Small intestine (tissue), 7 donors: ENCODE results near the gene ZNF197. TPM values are rescaled to one million over a fixed set of nuclear protein-coding genes. Genes with fewer than 3 reads are reported as not detected.

Experiments
- DNase-seq, 2 donors: peaks; one replicate each; pipeline versions ENCODE4 v3.0.0 to v3.0.0-alpha.2; 2013
- FAIRE-seq: peaks from 2 replicates; lab custom pipeline; 2012; peaks lifted over from hg19 to GRCh38; lab: Jason Lieb, UNC
- H3K27ac ChIP-seq, 3 donors: one replicate each; pipeline ENCODE4 v1.5.1; 2013; ENCODE audit warnings: low read length in 2 of 3, mild to moderate bottlenecking in 2 of 3, control low read depth in 1 of 3, inconsistent platforms in 1 of 3, low read depth in 1 of 3, moderate library complexity in 1 of 3
- H3K27me3 ChIP-seq, 3 donors: one replicate each; pipeline ENCODE4 v1.6.1; 2013; ENCODE audit warnings: low read length in 3 of 3, inconsistent platforms in 1 of 3; ENCODE audit not compliant: control insufficient read depth in 3 of 3, insufficient read depth in 3 of 3
- H3K36me3 ChIP-seq, 3 donors: one replicate each; pipeline ENCODE4 v1.6.1; 2013; ENCODE audit warnings: low read length in 3 of 3, inconsistent platforms in 1 of 3, low read depth in 1 of 3, mild to moderate bottlenecking in 1 of 3, moderate library complexity in 1 of 3; ENCODE audit not compliant: control insufficient read depth in 3 of 3, insufficient read depth in 2 of 3
- H3K4me1 ChIP-seq, 3 donors: one replicate each; pipeline ENCODE4 v1.6.1; 2013; ENCODE audit warnings: low read length in 2 of 3, inconsistent platforms in 1 of 3, low read depth in 1 of 3, mild to moderate bottlenecking in 1 of 3, moderate library complexity in 1 of 3; ENCODE audit not compliant: control insufficient read depth in 3 of 3, insufficient read depth in 2 of 3
- H3K4me3 ChIP-seq, 3 donors: one replicate each; pipeline ENCODE4 v1.5.1; 2013; ENCODE audit warnings: low read length in 3 of 3, control low read depth in 1 of 3, inconsistent platforms in 1 of 3, low read depth in 1 of 3, mild to moderate bottlenecking in 1 of 3, moderate library complexity in 1 of 3
- H3K9me3 ChIP-seq, 2 donors: one replicate each; pipeline ENCODE4 v1.6.1; 2013; ENCODE audit warnings: low read depth in 1 of 2, low read length in 1 of 2; ENCODE audit not compliant: control insufficient read depth in 2 of 2, insufficient read depth in 1 of 2
- WGBS, 3 donors: extraction: QIAGEN DNeasy Blood & Tissue Kit; methylation state at CpG; one replicate each; pipeline ENCODE4 v1.1.7; 2013; 5-methylcytosine and 5-hydroxymethylcytosine counted together
- polyA plus RNA-seq, 4 donors: library from polyadenylated mRNA; stranded (reverse) in 3 of 4; unstranded in 1 of 4; fragments of 200-250 nt in 3 of 4; fragments of 120-200 nt in 1 of 4; gene quantifications; one replicate each; pipeline versions ENCODE4 v1.2.1 to v1.2.3, GENCODE V29; 2013
- donor health status: healthy with polysubstance abuse.
- donor health status: control.
- donor health status: control.
- donor health status: Bipolar disorder and iron deficiency.
- donor health status: healthy.

ZNF197 gene
- polyA plus RNA-seq, 4 donors, result 5.7 to 23.0 (median 7.6) TPM

- 12 to 46% (median 21%) methylated on average over 1 of the region's 1 CpG for WGBS, 3 donors
- peaks cover 0 to 20% of the 10 kb centered on the region in 2 donors for H3K9me3 ChIP-seq
- FAIRE-seq, result no peak
- no peak overlapping the region for H3K27ac ChIP-seq
- H3K4me1 ChIP-seq, result no peaks in the 10 kb centered on the region
- no peaks in the 10 kb centered on the region for H3K36me3 ChIP-seq
- DNase-seq, result no peak
- no peak overlapping the region for H3K4me3 ChIP-seq
- H3K27me3 ChIP-seq, result peaks cover 0 to 6% (median 0%) of the 10 kb centered on the region in 3 donors
Observed at GRCh38 chr3:44687898-44688297, 63.1 kb downstream of the ZNF197 start.

Other genes starting within 250 kb of the ZNF197 start
- 10 to 100 TPM in 1 of 4 donors, 1 to 10 TPM in 2, under 1 TPM in 1; 0.89 to 15.3 (median 2.7) TPM for gene ZNF445, start 147.4 kb upstream of the ZNF197 start, polyA plus RNA-seq
- 1 to 10 TPM in 2 of 4 donors, under 1 TPM in 2; 0.22 to 8.1 (median 1.1) TPM for gene ZKSCAN7, start 69.8 kb upstream of the ZNF197 start, polyA plus RNA-seq
- gene ZNF660, start 40.1 kb upstream of the ZNF197 start, polyA plus RNA-seq, result 1 to 10 TPM in 1 of 4 donors, under 1 TPM in 2, not detected in 1; 0.27 to 4.9 (median 0.51) TPM
- gene ZNF35, start 23.7 kb downstream of the ZNF197 start, polyA plus RNA-seq, result 1 to 10 TPM; 3.1 to 7.8 (median 5.0) TPM
- 10 to 100 TPM in 1 of 4 donors, 1 to 10 TPM in 3; 1.3 to 10.7 (median 1.8) TPM for gene ZNF502, start 87.6 kb downstream of the ZNF197 start, polyA plus RNA-seq
- 1 to 10 TPM in 3 of 4 donors, under 1 TPM in 1; 0.89 to 5.0 (median 1.5) TPM for gene ZNF501, start 104.6 kb downstream of the ZNF197 start, polyA plus RNA-seq
- 10 to 100 TPM in 2 of 4 donors, 1 to 10 TPM in 2; 6.7 to 24.7 (median 10.3) TPM for gene KIAA1143, start 136.6 kb downstream of the ZNF197 start, polyA plus RNA-seq
- gene KIF15, start 136.8 kb downstream of the ZNF197 start, polyA plus RNA-seq, result 10 to 100 TPM in 1 of 4 donors, 1 to 10 TPM in 2, under 1 TPM in 1; 0.54 to 11.1 (median 5.5) TPM
- 10 to 100 TPM in 3 of 4 donors, 1 to 10 TPM in 1; 6.2 to 19.4 (median 14.3) TPM for gene TMEM42, start 236.9 kb downstream of the ZNF197 start, polyA plus RNA-seq
- under 1 TPM in 1 of 4 donors, not detected in 3; 0.04 TPM for gene TGM4, start 249.6 kb downstream of the ZNF197 start, polyA plus RNA-seq